HG03378 (cell line): Measurements from ENCODE around the gene TAS2R46.
"Not testable (repeated sequence)": the region's sequence is repeated elsewhere in the genome, so short reads cannot be mapped to it uniquely, and the experiment has no call there.

Source experiments
- ATAC-seq: cut with Tn5 transposase; IDR thresholded peaks from one replicate; pipeline ENCODE4 v1.9.1; 2021; ENCODE audit warnings: mild to moderate bottlenecking, moderate library complexity; ENCODE audit not compliant: unreplicated experiment

Gene TAS2R46, protein sequence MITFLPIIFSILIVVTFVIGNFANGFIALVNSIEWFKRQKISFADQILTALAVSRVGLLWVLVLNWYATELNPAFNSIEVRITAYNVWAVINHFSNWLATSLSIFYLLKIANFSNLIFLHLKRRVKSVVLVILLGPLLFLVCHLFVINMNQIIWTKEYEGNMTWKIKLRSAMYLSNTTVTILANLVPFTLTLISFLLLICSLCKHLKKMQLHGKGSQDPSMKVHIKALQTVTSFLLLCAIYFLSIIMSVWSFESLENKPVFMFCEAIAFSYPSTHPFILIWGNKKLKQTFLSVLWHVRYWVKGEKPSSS

DNA sequence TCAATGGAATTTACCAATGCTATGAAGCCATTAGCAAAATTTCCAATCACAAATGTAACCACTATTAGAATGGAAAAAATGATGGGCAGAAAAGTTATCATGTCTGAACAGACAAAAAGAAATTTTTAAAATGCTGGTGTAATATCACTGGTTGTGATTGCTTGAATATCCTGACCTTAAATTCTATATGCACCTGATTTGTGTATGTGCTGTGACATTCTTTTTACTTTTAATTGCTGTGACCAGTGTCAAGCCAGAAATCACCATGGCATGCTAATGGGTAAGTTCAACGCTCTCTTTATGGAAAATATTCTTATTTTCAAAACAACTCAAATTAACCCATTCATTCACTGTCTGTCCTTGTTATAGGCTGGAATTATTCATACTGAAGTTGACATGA, at the start of gene TAS2R46:
TAS2R46 (minus strand) TSS at position 101 of the 400 bp plus-strand sequence; CDS start at position 101, 0 bp downstream.
- not testable (repeated sequence) for ATAC-seq

DNA sequence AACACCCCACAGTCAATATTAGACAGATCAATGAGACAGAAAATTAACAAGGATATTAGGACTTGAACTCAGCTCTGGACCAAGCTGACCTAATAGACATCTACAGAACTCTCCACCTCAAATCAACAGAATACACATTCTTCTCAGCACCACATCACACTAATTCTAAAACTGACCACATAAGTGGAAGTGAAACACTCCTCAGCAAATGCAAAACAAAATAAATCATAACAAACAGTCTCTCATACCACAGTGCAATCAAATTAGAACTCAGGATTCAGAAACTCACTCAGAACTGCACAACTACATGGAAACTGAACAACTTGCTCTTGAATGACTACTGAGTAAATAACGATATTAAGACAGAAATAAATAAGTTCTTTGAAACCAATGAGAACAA, 49.1 kb upstream of the TAS2R46 start:
- not testable (repeated sequence) for ATAC-seq

DNA sequence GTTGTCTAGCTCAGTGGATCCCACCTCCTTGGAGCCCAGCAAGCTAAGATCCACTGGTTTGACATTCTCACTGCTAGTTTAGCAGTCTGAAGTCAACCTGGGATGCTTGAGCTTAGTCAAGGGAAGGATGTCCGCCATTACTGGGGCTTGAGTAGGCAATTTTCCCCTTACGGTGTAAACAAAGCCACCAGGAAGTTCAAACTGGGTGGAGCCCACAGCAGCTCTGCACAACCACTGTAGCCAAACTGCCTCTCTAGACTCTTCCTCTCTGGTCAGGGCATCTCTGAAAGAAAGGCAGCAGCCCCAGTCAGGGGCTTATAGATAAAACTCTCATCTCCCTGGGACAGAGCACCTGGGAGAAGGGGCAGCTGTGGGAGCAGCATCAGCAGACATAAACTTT, 46.8 kb upstream of the TAS2R46 start:
- ATAC-seq, result no peak

DNA sequence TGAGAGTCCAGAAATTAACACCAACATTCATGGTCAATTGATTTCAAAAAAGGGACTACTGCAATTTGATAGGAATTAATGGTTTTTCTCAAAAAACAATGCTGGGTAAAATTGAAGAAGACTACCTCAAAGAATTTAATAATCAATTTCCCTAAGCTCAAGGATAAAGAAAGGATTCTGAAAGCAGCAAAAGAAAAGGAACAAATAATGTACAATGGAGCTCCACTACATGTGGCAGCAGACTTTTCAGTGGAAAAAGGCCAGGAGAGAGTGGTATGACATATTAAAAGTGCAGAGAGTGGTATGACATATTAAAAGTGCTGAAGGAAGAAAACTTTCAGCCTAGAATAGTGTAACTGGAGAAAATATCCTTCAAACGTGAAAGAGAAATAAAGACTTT, 45.6 kb upstream of the TAS2R46 start:
- ATAC-seq, result no peak

DNA sequence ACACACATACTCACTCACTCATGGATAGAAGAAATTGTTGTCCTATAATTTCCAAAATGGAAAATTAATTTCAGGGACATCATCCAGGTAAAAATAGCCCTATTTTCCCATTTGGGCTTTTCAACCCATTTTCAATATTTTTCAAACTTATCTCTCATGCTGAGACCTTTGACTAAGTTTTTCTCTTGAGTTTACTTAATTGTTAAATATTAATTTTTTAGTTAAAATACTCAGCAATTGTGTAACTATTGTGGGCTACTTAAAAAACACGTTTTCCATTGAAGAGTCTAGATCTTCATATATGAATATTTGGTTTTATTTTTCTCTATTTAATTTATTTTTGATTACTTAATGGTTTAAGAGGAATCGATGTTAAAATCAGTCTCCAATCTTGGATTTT, 44.2 kb upstream of the TAS2R46 start:
- ATAC-seq, result no peak

DNA sequence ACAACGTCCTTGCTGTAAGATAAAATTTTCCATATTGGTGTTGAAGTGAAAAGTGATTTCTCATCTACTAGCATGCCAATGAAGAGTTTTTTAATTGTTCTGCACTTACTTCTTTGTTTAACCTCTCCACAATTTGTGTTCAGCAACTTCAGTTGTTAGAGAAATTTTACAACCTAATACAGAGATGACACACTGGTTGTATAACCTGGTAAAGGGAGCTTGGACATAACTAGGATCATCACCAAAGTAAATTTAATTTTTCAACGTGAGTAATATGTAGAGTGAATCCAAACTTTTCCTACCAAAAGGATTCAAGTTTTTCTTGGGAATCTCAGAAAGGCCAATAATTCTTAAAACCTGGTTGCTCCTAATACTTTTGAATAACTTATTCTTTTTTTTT, 43.5 kb upstream of the TAS2R46 start:
- no peak for ATAC-seq

DNA sequence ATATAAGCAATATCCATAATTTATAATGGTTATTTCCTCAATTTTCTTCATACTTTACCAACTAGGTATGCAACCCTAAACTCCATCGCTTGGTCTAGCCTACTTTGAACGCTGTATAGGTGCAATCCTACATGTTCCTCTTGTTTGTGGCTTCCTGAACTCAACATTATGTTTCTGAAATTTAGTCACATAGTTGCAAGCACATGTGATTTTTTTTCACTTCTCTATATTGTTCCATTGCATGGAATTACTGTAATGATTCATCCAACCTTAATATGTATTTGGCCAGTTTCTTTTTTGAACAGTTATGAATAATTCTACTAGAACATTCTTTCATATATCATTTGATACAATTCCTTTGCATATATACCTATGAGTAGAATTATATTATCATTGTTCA, 32.8 kb upstream of the TAS2R46 start:
- ATAC-seq, result not testable (repeated sequence)

DNA sequence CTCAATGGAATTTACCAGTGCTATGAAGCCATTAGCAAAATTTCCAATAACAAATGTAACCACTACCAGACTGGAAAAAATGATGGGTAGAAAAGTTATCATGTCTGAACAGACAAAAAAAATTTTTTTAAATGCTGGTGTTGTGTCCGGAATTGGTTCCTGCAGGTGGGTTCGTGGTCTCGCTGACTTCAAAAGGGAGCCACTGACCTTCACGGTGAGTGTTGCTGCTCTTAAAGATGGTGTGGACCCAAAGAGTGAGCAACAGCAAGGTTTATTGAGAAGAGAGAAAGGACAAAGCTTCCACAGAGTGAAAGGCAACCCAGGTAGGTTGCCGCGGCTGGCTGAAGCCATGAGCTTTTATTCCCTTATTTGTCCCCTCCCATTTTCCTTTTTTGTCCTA, 30.0 kb upstream of the TAS2R46 start, which contains the start of gene TAS2R43:
TAS2R43 (minus strand) TSS at position 186 of the 400 bp plus-strand sequence; CDS start at position 102, 84 bp downstream.
- ATAC-seq, result no peak

DNA sequence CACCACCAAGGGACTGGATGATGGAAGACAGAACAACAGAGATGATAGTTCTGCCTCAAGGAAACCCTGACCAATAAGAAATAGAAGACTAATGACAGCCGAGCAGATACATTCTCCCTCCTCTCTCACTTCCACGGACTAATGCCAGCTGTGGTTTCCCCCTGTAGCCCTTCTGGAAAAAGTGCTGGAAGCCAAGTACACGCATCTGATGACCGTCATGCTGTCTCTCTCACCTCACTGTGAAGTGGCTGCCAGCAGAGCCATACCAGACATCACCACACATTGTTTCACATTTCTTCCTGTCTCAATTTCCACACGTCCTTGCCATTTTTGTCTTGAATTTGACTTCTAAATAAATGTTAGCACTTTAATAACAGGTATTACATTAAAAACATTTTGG, 27.2 kb upstream of the TAS2R46 start:
- no peak for ATAC-seq

DNA sequence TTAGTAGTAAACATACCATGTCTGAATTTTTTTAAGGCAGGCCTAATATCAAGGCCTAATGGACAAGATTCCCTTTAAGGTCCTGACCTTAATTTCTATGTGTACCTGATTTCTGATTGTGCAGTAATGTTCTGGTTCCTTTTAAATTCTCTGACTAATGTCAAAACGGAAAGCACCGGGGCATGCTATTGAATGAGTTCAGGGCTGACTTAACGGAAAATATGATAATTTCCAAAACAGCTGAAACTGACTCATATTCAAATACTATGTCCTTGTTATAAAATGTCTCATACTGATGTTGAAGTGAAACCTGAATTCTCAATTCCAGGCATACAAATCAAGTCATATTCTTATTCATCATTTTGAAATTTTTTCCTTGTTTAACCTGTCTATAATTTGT, 23.3 kb upstream of the TAS2R46 start:
- peak; percentile 80 for ATAC-seq

DNA sequence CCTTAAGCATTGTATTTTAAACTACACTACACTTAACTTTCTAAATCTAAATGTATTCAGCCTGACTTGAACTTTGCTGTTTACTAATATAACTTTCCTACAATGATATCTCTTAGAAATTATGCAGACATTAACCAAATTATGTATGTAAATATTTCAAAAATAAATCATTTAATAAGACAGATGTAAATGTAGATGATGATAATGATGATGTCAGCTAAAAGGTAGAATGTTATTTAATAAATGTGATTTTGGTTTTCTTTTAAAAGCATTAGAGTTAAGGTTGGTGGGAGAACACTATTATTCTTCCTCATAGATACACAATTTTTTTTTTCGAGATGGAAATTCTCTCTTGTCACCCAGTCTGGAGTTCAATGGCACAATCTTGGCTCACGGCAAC, 19.9 kb upstream of the TAS2R46 start:
- ATAC-seq, result no peak

DNA sequence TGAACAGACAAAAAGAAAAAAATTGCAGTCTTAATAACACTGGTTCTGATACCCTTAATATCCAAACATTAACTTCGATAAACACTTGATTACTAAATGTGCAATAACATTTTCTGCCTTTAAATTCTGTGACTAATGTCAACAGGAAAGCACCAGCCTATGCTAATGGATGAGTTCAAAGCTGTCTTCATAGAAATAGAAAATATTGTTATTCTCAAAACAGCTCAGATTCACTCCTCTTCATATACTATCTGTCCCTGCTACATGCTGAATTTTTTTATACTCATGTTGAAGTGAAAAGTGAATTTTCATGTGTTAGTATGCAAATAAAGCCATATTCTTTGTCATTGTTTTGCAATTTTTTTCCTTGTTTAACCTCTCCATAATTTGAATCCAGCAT, 16.2 kb upstream of the TAS2R46 start:
- ATAC-seq, result no peak

DNA sequence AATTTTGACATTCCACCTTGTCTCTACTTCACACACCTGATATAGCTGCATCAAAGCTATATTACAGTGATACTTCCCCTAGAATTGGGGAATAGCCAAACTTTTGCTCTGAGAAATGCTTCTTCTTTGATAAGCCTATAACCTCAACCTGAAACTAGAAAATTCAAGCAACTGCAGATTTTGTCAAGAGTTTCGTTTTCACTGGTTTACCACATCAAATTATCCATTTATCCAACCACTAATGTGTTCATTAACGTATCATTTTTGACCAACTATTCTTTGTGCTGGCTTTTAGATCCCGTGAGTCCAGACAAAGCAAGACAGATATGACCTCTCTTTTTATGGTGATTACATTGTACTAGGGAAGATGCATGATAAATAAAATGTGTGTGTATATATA, 13.5 kb upstream of the TAS2R46 start:
- ATAC-seq, result no peak

DNA sequence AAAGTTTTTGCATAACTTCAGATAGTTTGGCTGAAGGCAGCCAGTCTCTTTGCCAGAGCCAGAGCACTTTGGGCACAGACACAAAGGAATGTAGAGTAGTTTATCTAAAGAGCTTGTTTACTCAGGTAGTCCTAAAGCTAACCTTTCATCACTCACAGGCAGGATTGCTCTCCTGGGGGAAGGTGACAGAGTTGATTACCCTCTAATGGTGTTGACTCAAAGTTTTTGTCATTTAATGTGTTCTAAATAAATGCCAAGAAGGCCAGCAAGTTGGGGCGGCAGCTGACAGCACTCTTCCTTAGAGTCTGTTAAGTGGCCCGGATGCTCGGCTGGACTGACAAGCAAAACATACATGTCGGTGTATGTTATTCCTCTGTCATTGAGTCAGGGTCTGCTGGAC, 9.3 kb upstream of the TAS2R46 start:
- no peak for ATAC-seq

DNA sequence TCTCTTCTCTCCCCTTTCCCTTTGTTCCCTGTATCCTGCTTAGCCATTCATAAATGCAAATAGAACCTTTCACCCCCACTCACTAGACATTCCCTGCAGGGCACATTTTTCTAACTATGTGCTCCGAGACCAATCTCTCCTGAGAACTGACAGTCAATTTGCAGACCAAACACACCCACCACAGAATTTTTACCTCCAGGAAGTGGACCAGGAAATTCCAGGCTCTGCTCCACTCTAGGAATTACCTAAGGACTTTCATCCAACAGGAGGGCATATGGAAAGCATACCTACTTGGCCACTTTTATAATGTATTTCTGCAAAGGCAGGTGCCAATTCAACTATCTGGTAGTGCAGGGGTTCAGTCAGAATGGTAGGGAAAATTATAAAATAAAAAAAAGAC, 8.9 kb upstream of the TAS2R46 start:
- no peak for ATAC-seq

DNA sequence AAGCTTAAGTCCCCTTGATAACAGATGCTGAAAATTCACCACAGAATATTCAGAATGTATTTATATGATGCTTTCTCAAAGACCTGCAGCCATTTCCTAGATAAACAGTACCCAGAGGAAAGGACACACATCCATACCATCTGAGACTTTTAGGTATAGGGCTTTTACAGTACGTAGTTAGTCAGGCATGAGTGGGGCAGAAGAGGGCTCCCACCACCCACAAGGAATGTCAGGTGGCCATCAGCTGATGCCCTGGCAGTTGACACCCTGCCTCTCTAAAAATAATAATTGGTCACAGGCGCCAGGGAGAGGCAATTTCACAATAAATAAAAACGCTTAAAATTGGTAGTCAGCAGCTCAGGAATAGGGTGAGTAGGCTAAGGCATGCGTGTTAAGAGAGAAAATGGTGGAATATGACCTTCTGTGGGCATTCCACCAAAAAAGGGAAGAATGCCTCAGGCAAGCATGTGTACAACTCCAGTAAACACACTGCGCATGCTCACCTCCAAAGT, 7.8 kb upstream of the TAS2R46 start:
- no peak for ATAC-seq

DNA sequence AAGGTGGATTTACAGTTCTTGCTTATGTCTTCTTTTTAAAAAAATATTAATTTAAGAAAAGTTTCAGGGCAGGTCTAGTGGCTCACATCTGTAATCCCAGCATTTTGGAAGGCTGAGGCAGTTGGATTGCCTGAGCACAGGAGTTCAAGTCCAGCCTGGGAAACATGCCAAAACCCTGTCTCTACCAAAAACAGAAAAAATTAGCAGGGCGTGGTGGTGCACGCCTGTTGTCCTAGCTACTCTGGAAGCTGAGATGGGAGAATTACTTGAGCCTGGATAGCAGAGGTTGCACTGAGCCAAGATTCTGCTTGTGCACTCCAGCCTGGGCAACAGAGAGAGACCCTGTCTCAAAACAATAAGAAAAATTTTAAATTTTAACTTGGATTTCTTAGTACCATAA, 5.4 kb upstream of the TAS2R46 start:
- ATAC-seq, result no peak

DNA sequence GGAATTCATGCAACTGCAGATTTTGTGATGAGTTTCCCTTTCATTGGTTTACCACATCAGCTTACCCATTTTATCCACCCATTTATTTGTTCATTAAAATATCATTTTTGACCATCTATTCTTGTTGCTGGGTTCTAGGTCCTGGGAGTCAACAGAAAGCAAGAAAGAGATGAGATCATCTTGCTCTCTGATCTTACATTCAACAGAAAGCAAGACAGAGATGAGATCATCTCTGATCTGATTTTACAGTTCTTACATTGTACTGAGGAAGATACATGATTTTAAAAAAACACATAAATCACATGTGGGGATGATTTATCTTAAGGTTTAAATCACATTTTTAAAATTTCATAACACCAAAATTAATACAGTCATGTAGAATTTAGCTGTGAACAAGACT, 2.3 kb downstream of the TAS2R46 start:
- no peak for ATAC-seq

DNA sequence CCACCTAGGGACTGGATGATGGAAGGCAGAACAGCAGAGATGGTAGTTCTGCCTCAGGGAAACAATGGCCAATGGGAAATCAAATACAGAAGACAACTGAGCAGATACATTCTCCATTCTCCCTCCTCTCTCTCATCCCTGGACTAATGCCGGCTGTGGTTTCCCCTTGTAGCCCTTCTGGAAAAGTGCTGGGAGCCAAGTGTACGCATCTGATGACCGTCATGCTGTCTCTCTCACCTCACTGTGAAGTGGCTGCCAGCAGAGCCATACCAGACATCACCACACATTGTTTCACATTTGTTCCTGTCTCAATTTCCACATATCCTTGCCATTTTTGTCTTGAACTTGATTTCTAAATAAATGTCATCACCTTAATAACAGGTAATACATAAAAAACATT, 3.1 kb downstream of the TAS2R46 start:
- ATAC-seq, result no peak

DNA sequence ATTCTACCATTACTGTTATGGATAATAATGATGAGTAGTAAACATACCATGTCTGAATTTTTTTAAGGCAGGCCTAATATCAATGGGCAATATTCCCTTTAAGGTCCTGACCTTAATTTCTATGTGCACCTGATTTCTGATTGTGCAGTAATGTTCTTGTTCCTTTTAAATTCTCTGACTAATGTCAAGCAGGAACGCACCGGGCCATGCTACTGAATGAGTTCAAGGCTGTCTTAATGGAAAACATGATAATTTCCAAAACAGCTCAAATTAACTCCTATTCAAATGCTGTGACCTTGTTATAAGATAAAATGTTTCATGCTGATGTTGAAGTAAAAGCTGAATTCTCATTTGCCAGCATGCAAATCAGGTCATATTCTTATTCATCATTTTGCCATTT, 6.8 kb downstream of the TAS2R46 start:
- ATAC-seq, result no peak

DNA sequence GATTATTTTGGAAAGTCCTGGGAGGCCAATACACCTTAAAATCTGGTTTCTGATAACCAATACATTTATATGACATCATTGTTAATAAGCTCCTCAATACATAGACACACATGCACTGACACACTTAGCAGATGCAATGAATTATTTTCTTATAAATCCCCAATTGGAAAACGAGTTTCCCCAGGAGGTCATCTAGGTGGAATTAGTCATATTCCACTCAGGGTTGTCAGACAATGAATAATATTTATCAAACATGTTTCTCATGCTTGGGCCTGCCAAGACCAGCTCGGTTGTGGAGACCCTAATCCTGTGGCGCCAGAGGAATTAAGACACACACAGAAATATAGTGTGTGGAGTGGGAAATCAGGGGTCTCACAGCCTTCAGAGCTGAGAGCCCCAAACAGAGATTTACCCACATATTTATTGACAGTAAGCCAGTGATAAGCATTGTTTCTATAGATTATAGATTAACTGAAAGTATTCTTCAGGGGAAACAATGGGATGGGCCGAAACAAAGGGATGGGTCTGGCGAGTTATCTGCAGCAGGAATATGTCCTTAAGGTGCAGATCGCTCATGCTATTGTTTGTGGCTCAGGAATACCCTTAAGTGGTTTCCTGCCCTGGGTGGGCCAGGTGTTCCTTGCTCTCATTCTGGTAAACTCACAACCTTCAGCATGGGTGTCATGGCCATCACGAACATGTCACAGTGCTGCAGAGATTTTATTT, 12.1 kb downstream of the TAS2R46 start:
- ATAC-seq, result not testable (repeated sequence)

DNA sequence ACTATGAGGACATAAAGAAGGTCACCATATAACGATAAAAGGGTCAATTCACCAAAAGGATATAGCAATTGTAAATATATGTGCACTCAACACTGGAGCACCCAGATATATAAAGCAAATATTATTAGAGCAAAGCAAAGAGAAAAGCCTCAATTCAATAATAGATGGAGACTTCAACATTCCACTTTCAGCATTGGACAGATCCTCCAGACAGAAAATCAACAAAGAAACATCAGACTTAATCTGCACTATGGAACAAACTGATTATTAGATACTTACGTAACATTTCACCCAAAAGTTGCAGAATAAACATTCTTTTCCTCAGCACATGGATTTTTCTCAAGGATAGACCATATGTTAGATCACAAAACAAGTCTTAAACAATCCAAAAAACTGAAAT, 20.7 kb downstream of the TAS2R46 start:
- ATAC-seq, result not testable (repeated sequence)
